OCI-LY3 (cell line): ENCODE results near the gene NFYA.

ENCODE experiments used
- H2AFZ ChIP-seq: fragments of 200-600, 300-600 bp; shearing (Covaris generic); 2 replicates; pipeline ENCODE4 v1.6.0; 2014; ENCODE audit warnings: antibody characterized with exemption, low read depth, low read length
- H3K27ac ChIP-seq: fragments of 200-600, 300-600 bp; sonication (generic); 2 replicates; pipeline ENCODE4 v1.5.1; 2014; ENCODE audit warnings: mild to moderate bottlenecking, low read length, moderate library complexity, mixed read lengths
- H3K27me3 ChIP-seq: fragments of 200-600, 300-600 bp; sonication (generic); 2 replicates; pipeline ENCODE4 v1.6.1; 2014; ENCODE audit warnings: low read depth, low read length, mixed read lengths
- H3K36me3 ChIP-seq: fragments of 200-600, 300-600 bp; sonication (generic); replicated peaks from 2 replicates; pipeline ENCODE3; 2014; ENCODE audit warnings: low read depth, low read length, mixed read lengths
- H3K4me1 ChIP-seq: fragments of 300-600, 200-600 bp; sonication (generic); 2 replicates; pipeline ENCODE4 v1.6.1; 2014; ENCODE audit warnings: low read length, mixed read lengths
- H3K4me2 ChIP-seq: fragments of 200-600, 300-600 bp; sonication (generic); 2 replicates; pipeline ENCODE4 v1.6.1; 2014; ENCODE audit warnings: low read length, mixed read lengths
- H3K4me3 ChIP-seq: fragments of 300-600, 200-600 bp; sonication (generic); 2 replicates; pipeline ENCODE4 v1.5.1; 2014; ENCODE audit warnings: antibody characterized with exemption, mild to moderate bottlenecking, low read length, moderate library complexity
- H3K79me2 ChIP-seq: fragments of 300-600, 200-600 bp; shearing (Covaris generic); 2 replicates; pipeline ENCODE4 v1.6.1; 2014; ENCODE audit warnings: mild to moderate bottlenecking, low read length, mixed read lengths
- H3K9ac ChIP-seq: fragments of 300-600, 200-600 bp; shearing (Covaris generic); 2 replicates; pipeline ENCODE4 v1.6.0; 2014; ENCODE audit warnings: mild to moderate bottlenecking, low read length, moderate library complexity
- H3K9me3 ChIP-seq: fragments of 200-600, 300-600 bp; shearing (Covaris generic); 2 replicates; pipeline ENCODE4 v1.6.1; 2014; ENCODE audit warnings: low read length, mixed read lengths; ENCODE audit not compliant: insufficient read depth
- H4K20me1 ChIP-seq: fragments of 200-600, 300-600 bp; sonication (generic); 2 replicates; pipeline ENCODE4 v1.6.1; 2016; ENCODE audit warnings: low read length, mixed read lengths; ENCODE audit not compliant: insufficient read depth
- CTCF ChIP-seq: fragments of 200-600, 300-600 bp; sonication (generic); IDR thresholded peaks from 2 replicates; pipeline ENCODE4 v1.5.1; 2014; ENCODE audit warnings: antibody characterized with exemption, low read length, low read depth
- EZH2phosphoT487 ChIP-seq: fragments of 200-600 bp; shearing (Covaris generic); IDR thresholded peaks from 2 replicates; pipeline ENCODE4 v1.6.1; 2018; ENCODE audit warnings: antibody characterized with exemption, mixed run types, low read depth

Gene NFYA

GRCh38 chr6:41090841-41091761 lies 18.3 kb downstream of the NFYA start:
- TF ChIP-seq CTCF = no peak
- no peak for TF ChIP-seq EZH2phosphoT487
- H4K20me1 ChIP-seq = peaks cover 3% of the 10 kb centered on the region; the same call in 1 of the 2 replicates

GRCh38 chr6:41092421-41093140 lies 19.8 kb downstream of the NFYA start:
- no peak for TF ChIP-seq EZH2phosphoT487
- peak; percentile 55 for TF ChIP-seq CTCF
- H2AFZ ChIP-seq = no peak overlapping the region
- peaks cover 69% of the 10 kb centered on the region for H3K36me3 ChIP-seq
- H3K27ac ChIP-seq = no peak overlapping the region
- peaks cover 3% of the 10 kb centered on the region; the same call in 1 of the 2 replicates for H4K20me1 ChIP-seq
- no peak overlapping the region for H3K4me2 ChIP-seq
- no peak overlapping the region for H3K4me3 ChIP-seq
- no peak overlapping the region for H3K9ac ChIP-seq
- H3K27me3 ChIP-seq = no peaks in the 10 kb centered on the region
- no peaks in the 10 kb centered on the region; the same call in 1 of the 2 replicates for H3K79me2 ChIP-seq
- no peaks in the 10 kb centered on the region for H3K9me3 ChIP-seq
- no peaks in the 10 kb centered on the region for H3K4me1 ChIP-seq

More at GRCh38 chr6:41090841-41091761, 18.3 kb downstream of the NFYA start:
- Histone ChIP-seq H3K27ac (no peak overlapping the region), H3K4me2 (no peak overlapping the region), H3K4me3 (no peak overlapping the region), H3K79me2 (peaks cover under 1% of the 10 kb centered on the region; the same call in 1 of the 2 replicates), H2AFZ (no peak overlapping the region), H3K27me3 (no peaks in the 10 kb centered on the region), H3K4me1 (no peaks in the 10 kb centered on the region), H3K9me3 (no peaks in the 10 kb centered on the region), H3K36me3 (peaks cover 65% of the 10 kb centered on the region), H3K9ac (no peak overlapping the region)

- H3K4me2 ChIP-seq = no peak overlapping the region
- no peaks in the 10 kb centered on the region for H3K9me3 ChIP-seq
- H3K79me2 ChIP-seq = no peaks in the 10 kb centered on the region
- H3K4me1 ChIP-seq = no peaks in the 10 kb centered on the region
- H3K27ac ChIP-seq = no peak overlapping the region
- peaks cover 81% of the 10 kb centered on the region for H3K36me3 ChIP-seq
- H2AFZ ChIP-seq = no peak overlapping the region
- H4K20me1 ChIP-seq = peaks cover 3% of the 10 kb centered on the region; the same call in 1 of the 2 replicates
- no peak for TF ChIP-seq EZH2phosphoT487
- no peak for TF ChIP-seq CTCF
- no peak overlapping the region for H3K4me3 ChIP-seq
- no peak overlapping the region for H3K9ac ChIP-seq
- no peaks in the 10 kb centered on the region for H3K27me3 ChIP-seq
Measured at GRCh38 chr6:41093729-41094128, 21.0 kb downstream of the NFYA start.
